Neural cell (in vitro differentiated cells): ENCODE data around the gene DNAJB12. TPM values are rescaled to one million over a fixed set of nuclear protein-coding genes. Genes with fewer than 3 reads are reported as not detected.
"Not testable (repeated sequence)": the region's sequence is repeated elsewhere in the genome, so short reads cannot be mapped to it uniquely, and the experiment has no call there.

Experiments used
- H2AFZ ChIP-seq: fragments of 200-600, 300-800 bp; sonication (generic), shearing (Covaris generic); 2 replicates; pipeline ENCODE4 v1.6.0; 2014; ENCODE audit warnings: low read depth, mild to moderate bottlenecking, antibody characterized with exemption, low read length, moderate library complexity
- H3F3A ChIP-seq: fragments of 200-600 bp; shearing (Covaris generic); 2 replicates; pipeline ENCODE4 v1.6.1; 2016; ENCODE audit warnings: mild to moderate bottlenecking, moderate library complexity, mixed read lengths, antibody characterized with exemption, low read length; ENCODE audit not compliant: insufficient read depth, poor library complexity, severe bottlenecking
- H3K27ac ChIP-seq: fragments of 200-600, 300-800 bp; sonication (generic), shearing (Covaris generic); 2 replicates; pipeline ENCODE4 v1.5.1; 2014; ENCODE audit warnings: mild to moderate bottlenecking, low read length, moderate library complexity
- H3K27me3 ChIP-seq: fragments of 300-800, 200-600 bp; sonication (generic), shearing (Covaris generic); 2 replicates; pipeline ENCODE4 v1.6.0; 2014; ENCODE audit warnings: mild to moderate bottlenecking, low read depth, low read length, moderate library complexity; ENCODE audit not compliant: insufficient read depth
- H3K36me3 ChIP-seq: fragments of 300-800, 200-600 bp; sonication (generic), shearing (Covaris generic); 2 replicates; pipeline ENCODE4 v1.5.1; 2014; ENCODE audit warnings: mild to moderate bottlenecking, antibody characterized with exemption, low read length, moderate library complexity; ENCODE audit not compliant: insufficient read depth
- H3K4me2 ChIP-seq: fragments of 300-800, 200-600 bp; sonication (generic), shearing (Covaris generic); 2 replicates; pipeline ENCODE4 v1.6.0; 2014; ENCODE audit warnings: mild to moderate bottlenecking, low read length
- H3K4me3 ChIP-seq: fragments of 300-800, 200-600 bp; sonication (generic), shearing (Covaris generic); 2 replicates; pipeline ENCODE4 v1.5.1; 2014; ENCODE audit warnings: mild to moderate bottlenecking, low read length, moderate library complexity
- H3K79me2 ChIP-seq: fragments of 200-600 bp; shearing (Covaris generic); replicated peaks from 2 replicates; pipeline ENCODE4 v1.6.0; 2014; ENCODE audit warnings: mild to moderate bottlenecking, low read length, moderate library complexity; ENCODE audit not compliant: insufficient read depth
- H3K9ac ChIP-seq: fragments of 300-800, 200-600 bp; sonication (generic), shearing (Covaris generic); 2 replicates; pipeline ENCODE4 v1.6.1; 2016; ENCODE audit warnings: mild to moderate bottlenecking, low read length, mixed read lengths
- H3K9me2 ChIP-seq: fragments of 200-600 bp; shearing (Covaris generic); 2 replicates; pipeline ENCODE4 v1.6.1; 2016; ENCODE audit warnings: mild to moderate bottlenecking, low read length, mixed read lengths; ENCODE audit not compliant: insufficient read depth
- H3K9me3 ChIP-seq: fragments of 200-600, 300-800 bp; sonication (generic), shearing (Covaris generic); 2 replicates; pipeline ENCODE4 v1.6.1; 2016; ENCODE audit warnings: mild to moderate bottlenecking, mixed run types, low read length, moderate library complexity, mixed read lengths
- H4K20me1 ChIP-seq: fragments of 200-600 bp; shearing (Covaris generic); 2 replicates; pipeline ENCODE4 v1.6.1; 2016; ENCODE audit warnings: mild to moderate bottlenecking, mixed run types; ENCODE audit not compliant: insufficient read depth
- CTCF ChIP-seq: fragments of 450-650 bp; IDR thresholded peaks from 2 replicates; pipeline ENCODE4 v1.5.1; 2014; ENCODE audit warnings: antibody characterized with exemption, mild to moderate bottlenecking, moderate library complexity; ENCODE audit not compliant: poor library complexity, severe bottlenecking
- EP300 ChIP-seq: fragments of 450-650 bp; conservative IDR thresholded peaks from 2 replicates; pipeline ENCODE4 v1.6.1; 2014; ENCODE audit warnings: antibody characterized with exemption, mild to moderate bottlenecking, moderate library complexity; ENCODE audit not compliant: poor library complexity, severe bottlenecking
- EZH2 ChIP-seq: fragments of 200-600, 300-800 bp; shearing (Covaris generic), sonication (generic); IDR thresholded peaks from 2 replicates; pipeline ENCODE4 v1.6.1; 2014; ENCODE audit warnings: antibody characterized with exemption, low read length, borderline replicate concordance, mild to moderate bottlenecking; ENCODE audit not compliant: insufficient read depth, poor library complexity, severe bottlenecking
- MXI1 ChIP-seq: fragments of 450-650 bp; conservative IDR thresholded peaks from 2 replicates; pipeline ENCODE4 v1.6.1; 2014; ENCODE audit warnings: antibody characterized with exemption, mild to moderate bottlenecking; ENCODE audit not compliant: poor library complexity, severe bottlenecking
- POLR2AphosphoS5 ChIP-seq: IDR thresholded peaks from 2 replicates; pipeline ENCODE4 v1.6.1; 2012
- RAD21 ChIP-seq: fragments of 450-650 bp; conservative IDR thresholded peaks from 2 replicates; pipeline ENCODE4 v1.6.1; 2014; ENCODE audit warnings: antibody characterized with exemption, mild to moderate bottlenecking, moderate library complexity
- REST ChIP-seq: IDR thresholded peaks from 2 replicates; pipeline ENCODE4 v1.6.1; 2012; ENCODE audit warnings: borderline replicate concordance
- SMC3 ChIP-seq: fragments of 450-650 bp; conservative IDR thresholded peaks from 2 replicates; pipeline ENCODE4 v1.6.1; 2014; ENCODE audit warnings: antibody characterized with exemption, mild to moderate bottlenecking, moderate library complexity; ENCODE audit not compliant: poor library complexity
- TAF1 ChIP-seq: IDR thresholded peaks from 2 replicates; pipeline ENCODE4 v1.6.1; 2012; ENCODE audit warnings: low read depth
- polyA plus RNA-seq: library from polyadenylated mRNA; depleted of rRNA; stranded (reverse); fragments of >200 nt; gene quantifications from 2 replicates; pipeline ENCODE4 v1.2.3, GENCODE V29; 2014

The DNAJB12 gene
- polyA plus RNA-seq, 1 donor from 2014 or later: 24.5 TPM

- not testable (repeated sequence) for H2AFZ ChIP-seq, H3K79me2 ChIP-seq, H4K20me1 ChIP-seq, H3K36me3 ChIP-seq, H3K4me3 ChIP-seq, H3K9ac ChIP-seq, H3K4me2 ChIP-seq, H3K9me2 ChIP-seq, H3K27me3 ChIP-seq, H3K27ac ChIP-seq, H3K9me3 ChIP-seq, H3F3A ChIP-seq
Observed at GRCh38 chr10:72325243-72326175, 29.2 kb downstream of the DNAJB12 start.

GRCh38 chr10:72323771-72324191 is 30.9 kb downstream of the DNAJB12 start:
- no peaks in the 10 kb centered on the region for H3K36me3 ChIP-seq
- no peak overlapping the region for H3K4me3 ChIP-seq
- H3K4me2 ChIP-seq: no peak overlapping the region
- H4K20me1 ChIP-seq: no peaks in the 10 kb centered on the region
- H3K27me3 ChIP-seq: no peaks in the 10 kb centered on the region
- H3F3A ChIP-seq: no peaks in the 10 kb centered on the region
- H3K79me2 ChIP-seq: no peaks in the 10 kb centered on the region
- TF ChIP-seq TAF1 (no peak), REST (no peak), EP300 (no peak), RAD21 (no peak), SMC3 (no peak), POLR2AphosphoS5 (no peak), CTCF (no peak), EZH2 (no peak), MXI1 (no peak)
- H3K9me2 ChIP-seq: no peaks in the 10 kb centered on the region
- no peak overlapping the region for H3K9ac ChIP-seq
- no peaks in the 10 kb centered on the region for H3K9me3 ChIP-seq
- H3K27ac ChIP-seq: no peak overlapping the region
- no peak overlapping the region for H2AFZ ChIP-seq
